ENCODE data around the gene CNTLN. TPM values are rescaled to one million over a fixed set of nuclear protein-coding genes. Genes with fewer than 3 reads are reported as not detected.

CNTLN gene
- total and polyA plus RNA-seq, 2 of the 13 experiments (the other 11 are each of a cell fraction or from before 2014, with no cell fraction given), result 1.5 to 5.7 TPM

- Histone ChIP-seq H3K9me3 (ENCODE audit: low read length) (peaks cover 9% of the 10 kb centered on the region), H3K9ac (ENCODE audit: insufficient read depth, low read depth, low read length) (no peak overlapping the region), H3K27me3 (ENCODE audit: control insufficient read depth in 1 of 2, insufficient read depth in 2 of 2, low read length in 2 of 2) (no peaks in the 10 kb centered on the region), H3K79me2 (ENCODE audit: insufficient read depth, low read length) (no peaks in the 10 kb centered on the region), H3K4me3 (replicated peaks in 1 of 3; ENCODE audit: insufficient read depth in 1 of 3, low read depth in 2 of 3, low read length in 3 of 3) (no peak overlapping the region), H3K27ac (ENCODE audit: extremely low read length, insufficient read depth, low read length) (no peak overlapping the region), H3K4me1 (ENCODE audit: insufficient read depth, low read length) (no peaks in the 10 kb centered on the region), H2AFZ (ENCODE audit: low read length) (no peak overlapping the region), H3K4me2 (ENCODE audit: low read depth, low read length) (no peak overlapping the region), H3K36me3 (replicated peaks in 1 of 2; ENCODE audit: control insufficient read depth in 1 of 2, insufficient read depth in 2 of 2, low read length in 2 of 2) (no peaks in the 10 kb centered on the region), H4K20me1 (ENCODE audit: insufficient read depth, low read length) (no peaks in the 10 kb centered on the region)
- BruUV-seq (replicated peaks), result no TSS peak
- WGBS (ENCODE audit: low lambda C conversion rate), result 71% methylated on average over 2 of the region's 2 CpGs
- in situ Hi-C loops (cut with HindIII; ENCODE audit: extremely low pct_ligation_motif_present, low pct_unique_long_range_greater_than_20kb), result no loop called here
- DNase-seq (ENCODE audit: low spot score), result no peak
- intact Hi-C loops (cut with micrococcal nuclease; ENCODE audit: unreplicated experiment), result no loop called here
- no peak for TF ChIP-seq TRAFD1 (CRISPR knock-in tag; IDR thresholded peaks at IDR 0.05; ENCODE audit: borderline replicate concordance)
- no peak for TF ChIP-seq ZNF235 (CRISPR knock-in tag; IDR thresholded peaks at IDR 0.05; ENCODE audit: borderline replicate concordance)
- no peak for TF ChIP-seq MTA3 (CRISPR knock-in tag; IDR thresholded peaks at IDR 0.05)
- TF ChIP-seq PRDM4 (CRISPR knock-in tag; IDR thresholded peaks at IDR 0.05; ENCODE audit: borderline replicate concordance), result no peak
- no peak for TF ChIP-seq PAX8 (CRISPR knock-in tag; IDR thresholded peaks at IDR 0.05; ENCODE audit: borderline replicate concordance)
- no peak for TF ChIP-seq YY1 (IDR thresholded peaks at IDR 0.05; ENCODE audit: insufficient read depth, insufficient replicate concordance, low read depth, low read length)
- TF ChIP-seq ZKSCAN8 (CRISPR knock-in tag; IDR thresholded peaks at IDR 0.05; ENCODE audit: borderline replicate concordance), result no peak
- no peak for TF ChIP-seq ZNF430 (CRISPR knock-in tag; IDR thresholded peaks at IDR 0.05)
- no peak for TF ChIP-seq STAG1 (CRISPR knock-in tag; IDR thresholded peaks at IDR 0.05)
- no peak for TF ChIP-seq ZNF275 (CRISPR knock-in tag; IDR thresholded peaks at IDR 0.05; ENCODE audit: borderline replicate concordance)
- FAIRE-seq, result no peak
- ChIA-PET POLR2A (no interaction called here), CTCF (ENCODE audit: low intra/inter-chr PET ratio, low total read pairs) (no interaction called here)
- ATAC-seq, result no peak
These were observed 193.5 kb downstream of the CNTLN start for GRCh38 chr9:17328331-17328730.
